Measurements from ENCODE around the gene C20orf96. TPM values are rescaled to one million over a fixed set of nuclear protein-coding genes. Genes with fewer than 3 reads are reported as not detected.

The C20orf96 gene
- total and polyA plus RNA-seq, 4 donors = 0.70 to 2.6 (median 1.7) TPM

GRCh38 chr20:308427-309038 is 18.0 kb upstream of the C20orf96 start:
- Histone ChIP-seq H3K9ac (ENCODE audit: low read depth in 1 of 2, low read length in 2 of 2) (no peak overlapping the region), H3K4me1 (ENCODE audit: control insufficient read depth in 4 of 4, insufficient read depth in 4 of 4, low read length in 3 of 4) (no peaks in the 10 kb centered on the region), H3K36me3 (ENCODE audit: control insufficient read depth in 4 of 4, insufficient read depth in 3 of 4, low read depth in 1 of 4, low read length in 3 of 4) (no peaks in the 10 kb centered on the region), H3K4me3 (ENCODE audit: low read depth in 1 of 3, low read length in 3 of 3) (no peak overlapping the region), H3K27ac (ENCODE audit: low read depth in 1 of 2, low read length in 2 of 2) (no peak overlapping the region), H3K27me3 (ENCODE audit: control insufficient read depth in 4 of 4, insufficient read depth in 4 of 4, low read length in 3 of 4) (no peaks in the 10 kb centered on the region), H3K9me3 (ENCODE audit: control insufficient read depth in 4 of 4, low read length in 3 of 4) (no peaks in the 10 kb centered on the region)
- WGBS = 82% methylated on average over 7 of the region's 7 CpGs
- no peak for DNase-seq (ENCODE audit: low spot score)
- TF ChIP-seq HNF4A (conservative IDR thresholded peaks at IDR 0.05) (no peak), REST (IDR thresholded peaks at IDR 0.05) (no peak), JUND (IDR thresholded peaks at IDR 0.05) (no peak), ZBTB33 (IDR thresholded peaks at IDR 0.05) (no peak), SP1 (IDR thresholded peaks at IDR 0.05) (no peak), MAX (IDR thresholded peaks at IDR 0.05) (no peak), YY1 (IDR thresholded peaks at IDR 0.05) (no peak)

GRCh38 chr20:305745-306144 is 15.2 kb upstream of the C20orf96 start:
- no peak overlapping the region for H3K4me3 ChIP-seq (ENCODE audit: low read depth in 1 of 3, low read length in 3 of 3)
- no peak for TF ChIP-seq JUND (IDR thresholded peaks at IDR 0.05)
- no peak for TF ChIP-seq CTCF (IDR thresholded peaks at IDR 0.05; ENCODE audit: low read depth, low read length, missing input control)
- TF ChIP-seq REST (IDR thresholded peaks at IDR 0.05) = no peak
- TF ChIP-seq MAX (IDR thresholded peaks at IDR 0.05) = no peak
- no peak for TF ChIP-seq ZBTB33 (IDR thresholded peaks at IDR 0.05)
- TF ChIP-seq HNF4G (IDR thresholded peaks at IDR 0.05) = no peak
- no peak for TF ChIP-seq GABPA (IDR thresholded peaks at IDR 0.05 in 1 of 2, conservative IDR thresholded peaks at IDR 0.05 in 1 of 2)
- TF ChIP-seq YY1 (IDR thresholded peaks at IDR 0.05) = no peak
- TF ChIP-seq RAD21 (IDR thresholded peaks at IDR 0.05) = no peak
- TF ChIP-seq SP1 (IDR thresholded peaks at IDR 0.05) = no peak
- no peak for TF ChIP-seq RXRA (IDR thresholded peaks at IDR 0.05)
- no peak for TF ChIP-seq EGR1 (IDR thresholded peaks at IDR 0.05; ENCODE audit: low read depth in 2 of 2)
- no peak for TF ChIP-seq FOXA2 (IDR thresholded peaks at IDR 0.05)
- no peak overlapping the region for H3K9ac ChIP-seq (ENCODE audit: low read depth in 1 of 2, low read length in 2 of 2)
- no peaks in the 10 kb centered on the region for H3K9me3 ChIP-seq (ENCODE audit: control insufficient read depth in 4 of 4, low read length in 3 of 4)
- H3K36me3 ChIP-seq (ENCODE audit: control insufficient read depth in 4 of 4, insufficient read depth in 3 of 4, low read depth in 1 of 4, low read length in 3 of 4) = peaks cover 0 to 4% (median 0%) of the 10 kb centered on the region in 4 donors
- peaks cover 0 to 5% (median 2%) of the 10 kb centered on the region in 4 donors for H3K4me1 ChIP-seq (ENCODE audit: control insufficient read depth in 4 of 4, insufficient read depth in 4 of 4, low read length in 3 of 4)
- H3K27ac ChIP-seq (ENCODE audit: low read depth in 1 of 2, low read length in 2 of 2) = no peak overlapping the region
- 77% methylated on average over 11 of the region's 11 CpGs for WGBS
- no peak for DNase-seq (ENCODE audit: low spot score)
- no peaks in the 10 kb centered on the region for H3K27me3 ChIP-seq (ENCODE audit: control insufficient read depth in 4 of 4, insufficient read depth in 4 of 4, low read length in 3 of 4)
